Activated T-cell treated with anti-CD3 and anti-CD28 coated beads, Interleukin-2, amount 50 U/mL, for 48 hours (primary cell): ENCODE results near the gene MYO6.
"Not testable (repeated sequence)": the region's sequence is repeated elsewhere in the genome, so short reads cannot be mapped to it uniquely, and the experiment has no call there.

Source experiments
- DNase-seq, 2 experiments: peaks; one replicate each; pipeline ENCODE4 v3.0.0-alpha.2; 2020

MYO6 gene

DNA sequence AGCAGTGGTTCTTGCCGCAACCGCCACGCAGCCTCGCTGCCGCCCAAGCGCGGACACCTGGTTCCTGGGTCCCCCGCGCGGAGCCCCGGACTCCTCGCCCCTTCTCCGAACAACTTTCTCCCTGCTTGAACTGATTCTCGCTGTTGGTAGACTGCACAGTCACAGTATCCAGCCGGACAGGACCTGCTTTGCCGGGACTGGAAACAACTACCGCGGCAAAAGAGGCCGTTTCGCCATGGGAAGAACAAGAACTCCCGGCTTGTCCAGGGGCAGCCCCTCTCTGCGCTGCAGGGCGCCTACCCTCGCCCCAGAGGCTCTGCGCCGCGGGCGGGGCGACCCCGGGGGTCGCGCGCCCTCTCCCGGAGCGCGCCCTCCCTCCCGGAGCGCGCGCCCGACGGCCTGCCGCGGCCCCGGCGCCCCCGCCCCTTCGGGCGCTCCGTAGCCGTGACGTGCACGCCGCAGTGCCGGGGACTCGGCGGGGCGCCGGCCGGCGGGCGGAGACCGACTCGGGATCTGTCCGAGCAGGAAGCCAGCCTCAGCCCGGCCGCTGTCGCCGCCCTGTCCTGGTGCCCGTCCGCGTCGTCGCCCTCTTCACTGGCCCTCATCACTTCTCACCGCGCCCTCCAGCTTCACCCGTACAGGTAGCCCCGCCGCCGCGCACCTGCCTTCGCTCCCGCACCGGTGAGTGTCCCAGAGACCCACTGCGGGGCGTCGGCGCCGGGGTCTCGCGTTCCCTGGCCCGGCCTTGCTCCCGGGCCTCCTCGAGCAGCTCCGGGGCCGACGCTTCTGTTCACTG is at the start of gene MYO6:
MYO6 (plus strand) TSS at position 497 of the 796 bp plus-strand sequence. CDS start 68,309 bp downstream, outside the sequence.
- DNase-seq = peak; percentile 40 to 58

DNA sequence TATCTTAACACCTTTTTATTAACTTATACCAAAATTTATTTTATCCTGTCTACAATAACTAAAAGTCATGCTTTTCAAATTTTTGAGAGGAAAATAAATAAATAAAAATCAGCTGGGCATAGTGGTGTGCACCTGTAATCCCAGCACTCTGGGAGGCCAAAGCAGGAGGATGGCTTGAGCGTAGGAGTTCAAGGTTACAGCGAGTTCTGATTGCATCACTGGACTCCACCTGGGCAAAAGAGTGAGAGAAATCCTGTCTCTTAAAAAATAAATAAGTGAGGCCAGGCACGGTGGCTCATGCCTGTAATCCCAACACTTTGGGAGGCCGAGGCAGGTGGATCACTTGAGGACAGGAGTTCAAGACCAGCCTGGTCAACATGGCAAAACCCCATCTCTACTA is 40.7 kb upstream of the MYO6 start:
- not testable (repeated sequence) for DNase-seq

DNA sequence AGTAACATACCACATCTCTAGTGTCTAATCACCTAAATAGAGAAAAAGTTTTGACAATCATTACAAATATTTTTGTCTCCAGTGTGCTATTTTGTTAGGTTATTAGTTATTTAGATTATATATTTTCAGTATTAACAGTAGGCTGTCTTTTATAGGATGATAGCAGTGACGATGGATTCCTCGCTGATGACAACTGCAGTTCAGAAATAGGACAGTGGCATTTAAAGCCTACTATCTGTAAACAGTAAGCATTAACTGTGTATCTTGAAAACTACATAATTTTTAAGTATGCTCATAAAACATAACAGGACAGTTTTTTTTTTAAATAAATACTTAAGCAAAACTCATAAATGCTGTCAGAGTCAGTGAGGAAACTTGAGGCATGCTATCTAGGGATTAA is 37.9 kb upstream of the MYO6 start:
- DNase-seq = no peak

DNA sequence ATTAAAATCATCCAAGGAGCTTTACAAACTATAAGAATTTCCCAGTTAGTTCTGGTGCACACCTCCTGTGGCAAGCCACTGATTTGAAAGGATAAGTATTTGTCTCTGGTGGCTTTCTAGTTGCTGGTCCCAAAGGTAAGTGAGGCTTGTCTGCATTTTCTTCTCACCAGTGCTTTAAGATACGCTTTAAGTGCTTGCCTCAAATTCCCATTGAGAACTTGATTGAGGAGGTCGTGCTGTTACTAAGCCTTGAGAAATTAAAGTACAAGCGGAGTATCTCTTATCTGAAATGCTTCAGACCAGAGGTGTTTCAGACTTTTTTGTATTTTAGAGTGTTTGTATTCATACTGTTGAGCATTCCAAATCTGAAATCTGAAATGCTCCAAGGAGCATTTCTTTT is 29.9 kb upstream of the MYO6 start:
- DNase-seq = no peak

DNA sequence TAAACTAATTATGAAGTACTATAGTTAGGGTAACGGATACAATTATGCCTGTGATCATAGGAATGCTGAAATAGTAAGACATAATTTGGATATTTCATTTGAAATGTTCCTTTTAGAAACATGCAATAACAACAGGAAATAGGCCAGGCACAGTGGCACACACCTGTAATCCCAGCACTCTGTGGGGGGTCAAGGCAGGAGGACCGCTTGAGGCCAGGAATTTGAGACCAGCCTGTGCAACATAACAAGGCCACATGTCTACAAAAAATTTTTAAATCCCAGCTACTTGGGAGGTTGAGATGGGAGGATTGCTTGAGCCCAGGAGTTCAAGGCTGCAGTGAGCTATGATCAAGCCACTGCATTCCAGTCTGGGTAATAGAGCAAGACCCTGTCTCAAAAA is 25.7 kb upstream of the MYO6 start:
- DNase-seq = no peak

GRCh38 chr6:75727206-75727605 is 21.8 kb upstream of the MYO6 start:
- DNase-seq = no peak

DNA sequence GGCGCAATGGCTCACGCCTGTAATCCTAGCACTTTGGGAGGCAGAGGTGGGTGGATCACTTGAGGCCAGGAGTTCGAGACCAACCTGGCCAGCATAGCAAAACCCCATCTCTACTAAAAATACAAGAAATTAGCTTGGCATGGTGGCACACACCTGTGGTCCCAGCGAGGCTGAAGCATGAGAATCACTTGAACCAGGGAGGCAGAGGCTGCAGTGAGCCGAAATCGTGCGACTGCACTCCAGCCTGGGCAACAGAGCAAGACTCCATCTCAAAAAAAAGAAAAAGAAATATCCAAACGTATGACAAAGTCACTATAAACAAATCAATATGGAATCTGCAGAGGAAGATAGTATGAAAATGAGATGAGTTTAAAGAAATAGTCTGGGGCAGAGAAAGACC is 18.0 kb upstream of the MYO6 start:
- not testable (repeated sequence) for DNase-seq

- no peak for DNase-seq
These were observed 13.4 kb upstream of the MYO6 start for GRCh38 chr6:75735491-75736186.

DNA sequence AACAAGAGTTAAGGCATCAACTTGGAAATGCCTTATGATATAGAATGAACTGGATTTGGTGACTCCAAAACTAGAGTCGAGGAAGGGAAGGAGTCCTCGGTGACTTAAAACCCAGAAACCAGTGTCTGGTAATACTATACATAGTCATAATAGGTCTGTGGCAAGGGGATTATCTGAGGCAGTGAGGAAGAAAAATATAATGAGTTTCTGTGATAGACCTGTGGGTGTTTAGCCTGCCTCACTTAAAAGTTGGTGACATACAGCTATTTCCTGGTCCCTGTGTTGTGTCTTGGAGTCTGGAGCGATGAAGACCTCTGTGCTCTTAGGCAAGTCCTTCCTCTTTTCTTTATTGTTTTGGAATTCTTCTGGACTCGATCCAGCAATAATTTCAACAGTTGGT is 5.1 kb upstream of the MYO6 start:
- no peak for DNase-seq

DNA sequence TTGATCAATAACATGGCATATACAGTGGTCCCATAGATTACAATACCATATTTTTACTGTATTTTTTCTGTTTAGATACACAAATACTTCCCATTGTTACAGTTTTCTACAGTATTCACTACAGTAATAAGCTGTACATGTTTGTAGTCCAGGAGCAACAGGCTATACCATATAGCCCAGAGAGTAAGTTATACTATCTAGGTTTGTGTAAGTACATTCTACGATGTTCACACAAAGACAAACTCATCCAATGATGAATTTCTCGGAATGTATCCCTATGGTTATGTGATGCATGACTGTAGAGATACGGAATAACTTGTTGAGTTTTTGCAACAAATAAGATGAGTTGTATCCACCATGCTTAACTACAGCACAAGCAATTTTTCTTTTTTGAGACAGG is 3.6 kb upstream of the MYO6 start:
- DNase-seq = no peak

- no peak for DNase-seq
These were observed 2.8 kb upstream of the MYO6 start for GRCh38 chr6:75746221-75746620.

GRCh38 chr6:75747152-75747992 is 1.7 kb upstream of the MYO6 start:
- DNase-seq = no peak

- DNase-seq = no peak
These were observed 866 bp upstream of the MYO6 start for GRCh38 chr6:75748003-75748742.

GRCh38 chr6:75751443-75751842 is 2.4 kb downstream of the MYO6 start:
- no peak for DNase-seq

- DNase-seq = no peak
These were observed 3.3 kb downstream of the MYO6 start for GRCh38 chr6:75752365-75752764.

- DNase-seq = no peak
These were observed 6.7 kb downstream of the MYO6 start for GRCh38 chr6:75755704-75756103.

DNA sequence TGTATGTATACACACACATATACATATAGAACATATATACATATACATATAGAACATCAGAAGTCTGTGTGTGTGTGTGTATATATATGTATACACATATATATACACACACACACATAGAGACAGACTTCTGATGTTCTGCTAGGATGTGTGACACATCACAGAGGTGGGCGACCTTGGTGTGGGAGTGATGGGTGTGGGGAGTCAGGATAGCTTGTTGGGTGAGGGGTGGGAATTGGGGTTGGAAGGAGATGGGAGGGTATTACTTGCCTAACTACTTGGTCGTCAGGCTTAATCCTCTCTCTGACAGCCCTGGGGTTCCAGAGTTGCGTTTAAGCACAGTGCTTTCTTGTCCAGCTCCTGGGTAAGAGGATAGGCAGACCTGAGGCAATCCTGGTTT is 8.3 kb downstream of the MYO6 start:
- no peak for DNase-seq

- DNase-seq = no peak
These were observed 9.0 kb downstream of the MYO6 start for GRCh38 chr6:75758061-75758460.

DNA sequence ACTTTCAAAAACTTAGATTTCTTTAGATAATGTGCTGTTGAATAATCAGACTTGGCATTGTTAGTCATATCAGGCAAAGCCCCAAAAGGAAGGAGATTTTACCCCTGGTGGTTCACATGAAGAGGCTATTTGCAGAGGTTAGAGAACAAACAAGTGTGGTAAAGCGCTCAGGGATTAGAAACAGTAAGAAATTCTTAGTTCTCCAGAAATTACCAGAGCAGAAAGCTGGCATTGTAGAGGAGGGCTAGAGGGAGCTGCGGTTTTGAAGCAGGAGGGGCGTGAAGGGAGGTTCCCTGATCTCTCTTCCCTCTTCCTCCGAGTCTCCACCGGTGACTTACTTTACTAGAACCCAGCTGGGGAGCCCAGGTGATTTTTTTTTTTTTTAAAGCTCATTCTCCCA is 10.2 kb downstream of the MYO6 start:
- DNase-seq = no peak

DNA sequence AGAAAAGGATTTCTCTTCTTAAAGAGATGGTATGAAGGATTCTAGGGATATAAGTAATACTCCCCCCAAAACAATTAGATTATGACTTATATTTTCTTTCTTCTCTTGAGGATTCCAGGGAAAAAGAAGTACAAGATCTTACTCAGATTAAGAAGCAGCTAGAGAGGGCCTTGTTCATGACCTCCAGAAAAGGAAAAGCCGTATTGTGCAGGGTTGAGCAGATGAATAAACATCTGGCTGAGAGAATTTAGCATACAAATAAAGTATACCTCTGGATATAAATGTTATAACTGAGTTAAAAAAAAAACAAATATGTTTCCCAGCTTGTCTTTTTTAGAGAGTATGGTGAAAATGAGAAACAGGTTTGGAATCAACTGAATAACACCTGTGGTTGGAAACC is 11.3 kb downstream of the MYO6 start:
- DNase-seq = no peak

GRCh38 chr6:75761489-75761888 is 12.4 kb downstream of the MYO6 start:
- DNase-seq = no peak

- no peak for DNase-seq
These were observed 13.0 kb downstream of the MYO6 start for GRCh38 chr6:75762063-75762462.

DNA sequence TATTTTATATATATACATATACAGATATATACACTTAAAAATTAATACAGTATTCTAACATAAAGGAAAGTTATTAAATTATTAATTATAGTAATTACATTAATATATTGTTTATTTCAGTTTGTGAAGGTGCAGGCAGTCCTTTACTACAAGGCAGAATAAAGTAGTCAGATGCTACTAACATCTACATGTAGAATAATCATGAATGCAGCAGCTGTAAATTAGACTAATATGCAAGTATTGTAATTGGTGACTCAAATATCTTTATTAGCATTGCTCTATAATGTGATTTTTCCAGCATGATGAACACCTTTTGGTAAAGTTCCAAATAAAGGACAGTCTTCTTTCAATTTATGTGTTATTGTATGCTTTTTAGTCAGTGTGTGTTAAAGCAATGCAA is 17.3 kb downstream of the MYO6 start:
- DNase-seq = no peak
